H54 (cell line): ENCODE results near the gene NALCN.

Experiments used
- DNase-seq: peaks from one replicate; pipeline ENCODE4 v3.0.0; 2011; ENCODE audit warnings: low spot score, mixed read lengths; ENCODE audit not compliant: insufficient read length
- FAIRE-seq: peaks from 3 replicates; lab custom pipeline; 2011; peaks lifted over from hg19 to GRCh38; lab: Jason Lieb, UNC
- POLR2A ChIP-seq: IDR thresholded peaks from 2 replicates; pipeline ENCODE4 v1.6.1; 2011; ENCODE audit warnings: low read depth, mild to moderate bottlenecking, low read length

NALCN gene

DNA sequence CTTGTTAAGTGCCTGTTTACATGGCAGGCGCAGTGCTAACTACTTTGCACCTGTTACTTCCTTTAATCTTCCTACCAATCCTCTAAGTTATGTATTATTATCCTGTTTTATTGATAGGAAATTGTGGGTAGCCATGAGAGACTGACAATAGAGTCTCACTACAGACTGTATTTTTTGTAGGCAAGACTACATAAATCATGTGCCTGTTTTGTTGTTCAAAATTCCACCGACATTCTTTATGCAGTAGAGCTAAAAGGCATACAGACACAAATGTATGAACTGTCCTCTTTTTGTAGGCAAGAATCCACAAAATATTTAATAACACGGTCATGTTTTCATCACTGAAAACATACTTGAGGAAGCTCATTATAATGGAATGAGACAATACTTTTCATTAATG is 205.5 kb downstream of the NALCN start:
- no peak for FAIRE-seq
- no peak for DNase-seq
- TF ChIP-seq POLR2A, result no peak

DNA sequence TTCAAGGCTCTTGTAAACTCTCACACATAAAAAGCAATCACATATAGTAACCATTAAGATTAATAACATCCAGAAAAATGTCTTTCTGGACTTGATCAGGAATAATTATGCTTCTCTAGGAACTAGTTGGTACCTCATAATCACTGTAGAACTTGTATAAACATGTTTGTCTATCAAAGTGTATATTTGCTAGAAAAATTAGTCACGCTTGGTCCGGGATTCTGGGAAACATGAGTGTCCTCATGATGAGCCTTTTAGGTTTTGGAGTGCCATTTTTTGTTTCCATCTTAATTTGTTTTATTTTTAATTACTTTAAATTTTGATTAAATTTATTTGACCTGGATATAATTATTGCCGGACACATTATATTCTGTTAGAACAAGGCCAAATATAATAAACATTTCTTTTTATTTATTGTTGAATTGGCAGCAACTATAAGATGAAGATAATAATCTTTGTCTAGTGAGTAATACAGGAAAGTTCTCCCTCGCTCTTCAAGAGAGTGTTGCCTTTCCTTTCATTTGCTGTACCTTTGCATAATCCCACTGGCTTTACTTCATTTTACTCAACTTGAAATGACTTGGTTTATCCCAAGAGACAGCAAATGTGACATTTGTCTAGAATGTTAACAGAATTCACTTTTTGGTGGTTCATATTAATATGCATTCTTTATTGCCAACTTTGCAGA is 207.0 kb downstream of the NALCN start:
- no peak for TF ChIP-seq POLR2A
- peak; percentile 94 for FAIRE-seq
- no peak for DNase-seq

GRCh38 chr13:101205408-101205807 is 210.9 kb downstream of the NALCN start:
- FAIRE-seq (peak; percentile 88), DNase-seq (no peak)
- no peak for TF ChIP-seq POLR2A

DNA sequence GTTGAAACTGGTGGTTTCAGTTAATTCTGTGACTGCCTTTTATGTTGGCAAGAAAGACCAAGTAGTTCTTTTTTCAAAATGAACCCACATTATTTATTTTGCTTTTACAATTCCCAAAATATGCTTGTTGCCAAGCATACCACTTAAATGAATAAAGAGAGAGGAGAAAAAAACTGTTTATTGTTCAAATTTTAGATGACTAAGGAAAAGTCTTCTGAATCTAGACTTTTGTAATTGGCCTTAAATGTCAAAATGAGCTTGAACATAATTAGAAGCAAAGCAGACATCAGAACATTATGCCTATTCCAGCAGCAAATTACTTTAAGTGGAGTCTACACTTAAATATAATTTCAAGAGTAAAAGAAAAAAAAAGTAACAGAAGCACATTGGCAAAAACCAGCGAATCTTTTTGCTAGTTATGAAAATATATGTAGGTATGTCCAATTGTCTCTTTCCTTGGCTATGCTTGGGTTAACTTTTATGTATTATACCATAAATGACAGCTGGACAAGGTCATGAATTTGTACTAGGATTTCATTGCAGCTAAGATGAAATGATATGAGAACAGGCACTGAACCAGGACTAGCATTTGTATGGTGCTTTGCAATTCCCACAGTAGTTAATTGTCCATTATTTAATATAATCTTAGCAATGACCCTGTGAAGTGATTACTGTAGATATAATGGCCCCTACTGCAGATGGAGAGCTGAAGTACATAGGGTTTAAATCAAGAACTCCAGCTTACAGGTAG is 211.9 kb downstream of the NALCN start:
- FAIRE-seq, result peak; percentile 94
- no peak for DNase-seq
- TF ChIP-seq POLR2A, result no peak

- DNase-seq (no peak), FAIRE-seq (peak; percentile 94)
Measured at GRCh38 chr13:101202590-101202989, 213.7 kb downstream of the NALCN start.

GRCh38 chr13:101190976-101191375 is 225.3 kb downstream of the NALCN start:
- FAIRE-seq, result peak; percentile 87
- TF ChIP-seq POLR2A, result no peak
- DNase-seq, result no peak

More at GRCh38 chr13:101202590-101202989, 213.7 kb downstream of the NALCN start:
- no peak for TF ChIP-seq POLR2A

DNA sequence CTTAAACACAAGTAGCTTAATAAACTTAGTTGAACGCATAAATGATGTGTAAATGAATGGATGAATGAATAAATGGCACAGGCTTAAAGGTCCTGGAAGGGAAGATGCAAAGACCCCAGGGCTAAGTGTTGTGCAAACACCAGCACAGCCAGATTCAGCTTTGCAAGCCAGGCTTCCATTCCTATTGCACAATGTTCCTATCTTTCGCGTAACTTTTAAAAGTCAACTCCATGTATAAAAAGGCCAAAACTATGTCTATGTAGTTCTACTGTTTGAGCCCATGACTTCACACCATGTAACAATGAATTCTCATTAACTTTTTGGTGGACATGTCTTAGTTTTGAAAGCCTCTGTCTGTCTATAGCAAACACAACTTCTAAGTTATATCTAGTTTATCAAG is 226.0 kb downstream of the NALCN start:
- TF ChIP-seq POLR2A, result no peak
- FAIRE-seq, result peak; percentile 93
- DNase-seq, result no peak

- FAIRE-seq (no peak), DNase-seq (no peak)
- no peak for TF ChIP-seq POLR2A
Measured at GRCh38 chr13:101185606-101186005, 230.7 kb downstream of the NALCN start.

GRCh38 chr13:101181076-101181685 is 235.1 kb downstream of the NALCN start:
- FAIRE-seq (peak; percentile 38), DNase-seq (no peak)
- no peak for TF ChIP-seq POLR2A

DNA sequence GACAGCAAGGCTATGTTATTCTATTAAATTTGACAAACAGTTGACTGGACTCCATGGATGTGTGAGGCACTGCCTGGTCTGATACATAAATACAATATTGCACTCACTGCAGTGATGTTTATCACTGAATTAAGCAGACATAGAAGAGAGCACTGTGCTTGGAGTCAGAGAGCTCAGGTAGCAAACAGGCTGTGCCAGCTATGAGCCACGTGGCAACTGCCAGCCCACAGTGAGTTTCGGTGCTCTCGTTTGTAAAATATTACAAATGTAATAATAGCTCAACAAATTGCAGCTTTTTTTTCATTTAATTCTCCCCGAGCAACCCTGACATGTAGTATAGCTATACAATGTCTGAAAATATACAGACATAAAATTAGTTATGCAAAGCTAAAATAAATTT is 237.3 kb downstream of the NALCN start:
- peak; percentile 60 for FAIRE-seq
- DNase-seq, result no peak

GRCh38 chr13:101178406-101178805 is 237.9 kb downstream of the NALCN start:
- DNase-seq (no peak), FAIRE-seq (peak; percentile 30)
- TF ChIP-seq POLR2A, result no peak

More for the DNA sequence above, 237.3 kb downstream of the NALCN start:
- TF ChIP-seq POLR2A, result no peak

- no peak for TF ChIP-seq POLR2A
- DNase-seq, result no peak
- FAIRE-seq, result no peak
Measured at GRCh38 chr13:101170306-101170705, 246.0 kb downstream of the NALCN start.

GRCh38 chr13:101157261-101157660 is 259.0 kb downstream of the NALCN start:
- DNase-seq, result no peak
- TF ChIP-seq POLR2A, result no peak

GRCh38 chr13:101155920-101156319 is 260.4 kb downstream of the NALCN start:
- no peak for TF ChIP-seq POLR2A
- FAIRE-seq (no peak), DNase-seq (no peak)

More at GRCh38 chr13:101157261-101157660, 259.0 kb downstream of the NALCN start:
- peak; percentile 94 for FAIRE-seq

- FAIRE-seq, result peak; percentile 91
- no peak for TF ChIP-seq POLR2A
- no peak for DNase-seq
Measured at GRCh38 chr13:101152184-101152583, 264.1 kb downstream of the NALCN start.
